Activated CD4-positive, alpha-beta T cell treated with anti-CD3 and anti-CD28 coated beads for 24 hours (primary cell): Measurements from ENCODE around the gene CKAP2.
"Not testable (repeated sequence)": the region's sequence is repeated elsewhere in the genome, so short reads cannot be mapped to it uniquely, and the experiment has no call there.

Experiments
- DNase-seq, 2 donors: peaks; one replicate each; pipeline ENCODE4 v3.0.0-alpha.2; 2020; ENCODE audit warnings: low read depth in 2 of 2

CKAP2 gene

GRCh38 chr13:52454820-52455676 is at the start of gene CKAP2:
Gene CKAP2, plus strand, starts transcription at chr13:52455478. Its CDS starts 79 bp downstream, at chr13:52455557.
- DNase-seq, result peak; percentile 85 to 90

GRCh38 chr13:52405767-52406494 is 49.3 kb upstream of the CKAP2 start, which contains the start of gene THSD1:
Gene THSD1, minus strand, starts transcription at chr13:52406172. Its CDS starts 3,572 bp downstream, at chr13:52402600.
- DNase-seq, result peak in 1 of 2 donors; percentile 6

GRCh38 chr13:52406629-52407028 is 48.6 kb upstream of the CKAP2 start:
- DNase-seq, result no peak

GRCh38 chr13:52407436-52407835 is 47.8 kb upstream of the CKAP2 start:
- not testable (repeated sequence) for DNase-seq

- DNase-seq, result not testable (repeated sequence)
These were observed 47.1 kb upstream of the CKAP2 start for GRCh38 chr13:52408071-52408658.

- no peak for DNase-seq
These were observed 43.6 kb upstream of the CKAP2 start for GRCh38 chr13:52411629-52412028.

- no peak for DNase-seq
These were observed 43.1 kb upstream of the CKAP2 start for GRCh38 chr13:52412128-52412527.

- no peak for DNase-seq
These were observed 41.2 kb upstream of the CKAP2 start for GRCh38 chr13:52414051-52414450.

GRCh38 chr13:52414963-52415362 is 40.3 kb upstream of the CKAP2 start:
- no peak for DNase-seq

GRCh38 chr13:52419080-52419479 is 36.2 kb upstream of the CKAP2 start:
- no peak for DNase-seq

GRCh38 chr13:52421216-52421615 is 34.1 kb upstream of the CKAP2 start:
- DNase-seq, result no peak

- no peak for DNase-seq
These were observed 27.0 kb upstream of the CKAP2 start for GRCh38 chr13:52428295-52428694.

GRCh38 chr13:52432456-52432855 is 22.8 kb upstream of the CKAP2 start:
- DNase-seq, result no peak

- DNase-seq, result no peak
These were observed 9.0 kb upstream of the CKAP2 start for GRCh38 chr13:52446265-52446664.

GRCh38 chr13:52447354-52447753 is 7.9 kb upstream of the CKAP2 start:
- DNase-seq, result no peak

- DNase-seq, result no peak
These were observed 7.3 kb upstream of the CKAP2 start for GRCh38 chr13:52447815-52448552.

GRCh38 chr13:52449331-52450011 is 5.8 kb upstream of the CKAP2 start:
- DNase-seq, result no peak

- peak; percentile 93 to 95 for DNase-seq
These were observed 5.1 kb upstream of the CKAP2 start, which contains the start of gene VPS36 for GRCh38 chr13:52450012-52450792. Gene VPS36, minus strand, starts transcription at chr13:52450634. Its CDS starts 40 bp downstream, at chr13:52450594.

- no peak for DNase-seq
These were observed 4.5 kb upstream of the CKAP2 start for GRCh38 chr13:52450793-52451116.

GRCh38 chr13:52451135-52451804 is 4.0 kb upstream of the CKAP2 start:
- no peak for DNase-seq
